H1 (cell line): ENCODE results near the gene PDK4. TPM values are rescaled to one million over a fixed set of nuclear protein-coding genes. Genes with fewer than 3 reads are reported as not detected.

ENCODE experiments used
- CTCF ChIA-PET: fragments of 300-600 bp; sonication (Branson Sonifier 250); formaldehyde crosslinking; loops from one replicate; lab custom pipeline; 2021; ENCODE audit not compliant: partially characterized antibody; lab: Charles Lee
- POLR2A ChIA-PET: fragments of 300-600 bp; sonication (Branson Sonifier 250); formaldehyde crosslinking; loops from one replicate; lab custom pipeline; 2021; ENCODE audit warnings: inconsistent platforms; ENCODE audit not compliant: partially characterized antibody; lab: Charles Lee
- DNase-seq, 2 experiments: peaks; one replicate each; pipeline versions ENCODE4 v3.0.0 to v3.0.0-alpha.2; 2010 to 2022; ENCODE audit warnings: low spot score in 2 of 2, low read depth in 1 of 2, mixed read lengths in 1 of 2
- FAIRE-seq: peaks from 2 replicates; lab custom pipeline; 2011; peaks lifted over from hg19 to GRCh38; lab: Jason Lieb, UNC
- H2AFZ ChIP-seq: 2 replicates; pipeline ENCODE4 v1.8.1; 2012; ENCODE audit warnings: low read length, inconsistent platforms
- H2AK5ac ChIP-seq: 2 replicates; pipeline ENCODE4 v1.6.1; 2013; ENCODE audit warnings: low read depth, low read length
- H2BK120ac ChIP-seq: replicated peaks from 2 replicates; pipeline ENCODE3; 2013; ENCODE audit warnings: low read depth, low read length, inconsistent platforms
- H2BK12ac ChIP-seq: 2 replicates; pipeline ENCODE4 v1.6.1; 2013; ENCODE audit warnings: low read depth, low read length
- H2BK15ac ChIP-seq: 2 replicates; pipeline ENCODE4 v1.6.1; 2013; ENCODE audit warnings: low read length
- H2BK20ac ChIP-seq: 2 replicates; pipeline ENCODE4 v1.6.1; 2013; ENCODE audit warnings: low read length
- H2BK5ac ChIP-seq: 2 replicates; pipeline ENCODE4 v1.6.1; 2013; ENCODE audit warnings: low read depth, low read length
- H3K14ac ChIP-seq: 2 replicates; pipeline ENCODE4 v1.6.1; 2013; ENCODE audit warnings: inconsistent platforms; ENCODE audit not compliant: insufficient read length
- H3K18ac ChIP-seq: 2 replicates; pipeline ENCODE4 v1.6.1; 2013; ENCODE audit warnings: low read length; ENCODE audit errors: extremely low read depth
- H3K23ac ChIP-seq: 2 replicates; pipeline ENCODE4 v1.6.1; 2013; ENCODE audit warnings: inconsistent platforms; ENCODE audit not compliant: insufficient read length
- H3K23me2 ChIP-seq: 2 replicates; pipeline ENCODE4 v1.6.1; 2013; ENCODE audit warnings: low read depth, low read length
- H3K27ac ChIP-seq: 2 replicates; pipeline ENCODE4 v1.6.1; 2011; ENCODE audit warnings: low read depth, low read length, inconsistent platforms
- H3K27me3 ChIP-seq, 4 experiments: replicated peaks in 1 of 4; 1 replicate in 1 of 4; 2 replicates in 3 of 4; pipeline versions ENCODE4 v1.6.1 to v1.8.1; 2011 to 2013; ENCODE audit warnings: low read length in 3 of 4, mild to moderate bottlenecking in 3 of 4, inconsistent platforms in 2 of 4, mixed read lengths in 2 of 4, moderate library complexity in 1 of 4; ENCODE audit not compliant: control insufficient read depth in 3 of 4, insufficient read depth in 3 of 4; ENCODE audit errors: extremely low read depth in 1 of 4
- H3K36me3 ChIP-seq, 4 experiments: 2 replicates each; pipeline versions ENCODE4 v1.6.1 to v1.8.1; 2011 to 2013; ENCODE audit warnings: mild to moderate bottlenecking in 4 of 4, low read length in 3 of 4, moderate library complexity in 2 of 4, control low read depth in 1 of 4, inconsistent platforms in 1 of 4; ENCODE audit not compliant: insufficient read depth in 4 of 4, control insufficient read depth in 2 of 4
- H3K4ac ChIP-seq: replicated peaks from 2 replicates; pipeline ENCODE3; 2013; ENCODE audit warnings: low read length, low read depth, mixed read lengths, inconsistent platforms; ENCODE audit not compliant: insufficient read length
- H3K4me1 ChIP-seq, 4 experiments: replicated peaks in 1 of 4; 1 replicate in 1 of 4; 2 replicates in 3 of 4; pipeline versions ENCODE4 v1.6.1 to v1.8.1; 2011 to 2013; ENCODE audit warnings: low read length in 3 of 4, inconsistent platforms in 2 of 4, mixed read lengths in 1 of 4; ENCODE audit not compliant: insufficient read depth in 4 of 4, control insufficient read depth in 3 of 4
- H3K4me2 ChIP-seq, 2 experiments: 2 replicates each; pipeline versions ENCODE4 v1.6.1 to v1.8.1; 2011 to 2013; ENCODE audit warnings: low read depth in 2 of 2, low read length in 2 of 2, control low read depth in 1 of 2, inconsistent platforms in 1 of 2, mild to moderate bottlenecking in 1 of 2; ENCODE audit not compliant: insufficient read depth in 1 of 2
- H3K4me3 ChIP-seq, 4 experiments: fragments of 200-600, 300-600 bp in 1 of 4; sonication (generic), shearing (Covaris generic), sonication (Bioruptor Twin) in 1 of 4; 2 replicates each; pipeline versions ENCODE4 v1.5.1 to v1.8.1; 2011 to 2016; ENCODE audit warnings: low read length in 4 of 4, low read depth in 3 of 4, control low read depth in 2 of 4, inconsistent platforms in 2 of 4, mild to moderate bottlenecking in 2 of 4, mixed read lengths in 1 of 4, moderate library complexity in 1 of 4; ENCODE audit not compliant: insufficient read depth in 2 of 4; ENCODE audit errors: extremely low read depth in 1 of 4
- H3K56ac ChIP-seq: replicated peaks from 2 replicates; pipeline ENCODE3; 2013; ENCODE audit warnings: low read depth, mild to moderate bottlenecking, mixed read lengths, low read length, inconsistent platforms; ENCODE audit not compliant: insufficient read length
- H3K79me1 ChIP-seq: 2 replicates; pipeline ENCODE4 v1.6.1; 2013; ENCODE audit warnings: low read depth, low read length, control low read depth
- H3K79me2 ChIP-seq, 2 experiments: 2 replicates each; pipeline versions ENCODE4 v1.6.1 to v1.8.1; 2012 to 2013; ENCODE audit warnings: low read length in 2 of 2, mild to moderate bottlenecking in 2 of 2, inconsistent platforms in 1 of 2; ENCODE audit not compliant: insufficient read depth in 2 of 2, control insufficient read depth in 1 of 2
- H3K9ac ChIP-seq, 4 experiments: replicated peaks in 1 of 4; 1 replicate in 1 of 4; 2 replicates in 3 of 4; pipeline versions ENCODE4 v1.6.1 to v1.8.1; 2011 to 2013; ENCODE audit warnings: low read depth in 3 of 4, low read length in 3 of 4, control low read depth in 2 of 4, mild to moderate bottlenecking in 2 of 4, moderate library complexity in 2 of 4, inconsistent platforms in 1 of 4; ENCODE audit errors: extremely low read depth in 1 of 4
- H3K9me3 ChIP-seq, 2 experiments: 2 replicates each; pipeline versions ENCODE4 v1.6.1 to v1.8.1; 2012 to 2013; ENCODE audit warnings: mild to moderate bottlenecking in 2 of 2, moderate library complexity in 2 of 2, control low read depth in 1 of 2, inconsistent platforms in 1 of 2, low read depth in 1 of 2, low read length in 1 of 2, mixed read lengths in 1 of 2; ENCODE audit not compliant: insufficient read depth in 2 of 2
- H4K20me1 ChIP-seq, 2 experiments: replicated peaks in 1 of 2; 2 replicates each; pipeline versions ENCODE3 to v1.8.1; 2011 to 2013; ENCODE audit warnings: inconsistent platforms in 2 of 2, low read length in 2 of 2, mild to moderate bottlenecking in 1 of 2; ENCODE audit not compliant: insufficient read depth in 2 of 2, control insufficient read depth in 1 of 2
- H4K5ac ChIP-seq: 2 replicates; pipeline ENCODE4 v1.6.1; 2013; ENCODE audit warnings: low read length, low read depth, mixed read lengths, inconsistent platforms; ENCODE audit not compliant: insufficient read length
- H4K8ac ChIP-seq: 2 replicates; pipeline ENCODE4 v1.8.0; 2013; ENCODE audit warnings: mild to moderate bottlenecking, moderate library complexity, low read length, inconsistent platforms; ENCODE audit not compliant: insufficient read depth; ENCODE audit errors: extremely low read depth
- H4K91ac ChIP-seq: replicated peaks from 2 replicates; pipeline ENCODE3; 2013; ENCODE audit warnings: low read length, mixed read lengths, inconsistent platforms; ENCODE audit not compliant: insufficient read length
- CTBP2 ChIP-seq: IDR thresholded peaks from 2 replicates; pipeline ENCODE4 v1.7.0; 2011; ENCODE audit warnings: borderline replicate concordance, mild to moderate bottlenecking, moderate library complexity, mixed read lengths, low read length; ENCODE audit not compliant: insufficient read depth, insufficient read length
- MAFK ChIP-seq: IDR thresholded peaks from 2 replicates; pipeline ENCODE4 v1.6.1; 2012; ENCODE audit warnings: low read depth, mild to moderate bottlenecking, improper control_type of control experiment, low read length
- PHF8 ChIP-seq: fragments of 200-600 bp; sonication (generic); conservative IDR thresholded peaks from 2 replicates; pipeline ENCODE4 v1.7.1; 2012; ENCODE audit warnings: low read depth, mild to moderate bottlenecking, inconsistent platforms, low read length, moderate library complexity
- WGBS, 2 experiments: shearing (Covaris generic) in 1 of 2; methylation state at CpG; one replicate each; pipeline versions ENCODE4 v1.1.6 to v1.1.7; 2013 to 2015; ENCODE audit warnings: low lambda C conversion rate in 2 of 2, mixed read lengths in 2 of 2, inconsistent platforms in 1 of 2, low coverage in 1 of 2, missing lambda C conversion rate in 1 of 2; ENCODE audit not compliant: insufficient replicate concordance in 2 of 2, insufficient coverage in 1 of 2, insufficient read length in 1 of 2; ENCODE audit errors: extremely low coverage in 1 of 2, missing lambda C conversion rate in 1 of 2; 5-methylcytosine and 5-hydroxymethylcytosine counted together
- polyA plus RNA-seq, 7 experiments: library from polyadenylated mRNA; depleted of rRNA in 3 of 7; stranded (reverse) in 5 of 7; unstranded in 2 of 7; fragments of >200 nt in 5 of 7; fragments of 200-250 nt in 2 of 7; gene quantifications; 1 replicate in 5 of 7; 2 replicates in 1 of 7; 4 replicates in 1 of 7; pipeline versions ENCODE4 v1.2.1 to v1.2.3, GENCODE V29; 2011 to 2013; ENCODE audit warnings: missing spikeins in 2 of 7, mixed read lengths in 2 of 7
- total RNA-seq: library from RNA; stranded (reverse); fragmentation: NEBNext Ultra II Directional; extraction: Animal tissue kit (Norgen Biotek cat#: 25700); gene quantifications from 2 replicates; pipeline ENCODE4 v1.2.1, GENCODE V29; 2021

Gene PDK4
- total and polyA plus RNA-seq, 2 of the 8 experiments (the other 6 are each of a cell fraction or from before 2014, with no cell fraction given): 0.26 TPM; not detected in 1

DNA sequence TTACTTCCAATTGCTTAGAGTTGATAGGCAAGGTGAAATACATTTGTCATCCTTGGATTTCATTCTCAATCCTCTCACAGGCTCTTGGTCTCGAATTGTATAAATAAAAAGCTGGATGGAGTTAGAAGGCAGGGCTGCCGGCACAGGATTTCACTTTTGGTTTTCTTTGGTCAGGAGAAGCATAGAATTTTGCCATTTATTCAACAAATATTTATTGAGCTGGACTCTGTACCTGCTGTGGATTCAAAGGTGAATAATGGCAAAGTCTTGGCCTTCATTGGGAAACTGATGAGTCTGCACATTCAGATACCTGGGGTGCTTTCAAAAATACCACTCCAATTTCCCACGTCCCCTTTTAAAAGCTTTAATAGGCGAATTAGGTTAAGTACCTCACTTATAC is 49.7 kb downstream of the PDK4 start:
- Histone ChIP-seq H2BK12ac (no peak overlapping the region), H3K23ac (no peak overlapping the region), H3K4me3 (no peak overlapping the region), H3K4me1 (no peaks in the 10 kb centered on the region), H2BK20ac (no peak overlapping the region), H3K56ac (no peak overlapping the region), H2AFZ (no peak overlapping the region), H2BK120ac (no peak overlapping the region), H2AK5ac (no peak overlapping the region), H4K91ac (no peak overlapping the region), H3K27me3 (no peaks in the 10 kb centered on the region), H3K4me2 (no peak overlapping the region), H3K79me1 (no peaks in the 10 kb centered on the region), H4K20me1 (no peaks in the 10 kb centered on the region), H3K9ac (no peak overlapping the region), H2BK5ac (no peak overlapping the region), H4K5ac (no peak overlapping the region), H3K18ac (no peak overlapping the region), H2BK15ac (no peak overlapping the region), H3K27ac (no peak overlapping the region), H3K9me3 (no peaks in the 10 kb centered on the region), H4K8ac (no peak overlapping the region), H3K79me2 (no peaks in the 10 kb centered on the region), H3K14ac (no peak overlapping the region), H3K23me2 (no peaks in the 10 kb centered on the region), H3K4ac (no peak overlapping the region), H3K36me3 (no peaks in the 10 kb centered on the region)
- no peak for DNase-seq
- CTCF ChIA-PET: interaction anchor here (0.7 to 15.7 kb wide), 8 partner anchors 10 to 143 kb away, joined by 3 to 187 read pairs (median 6); no protein-coding TSS in a partner anchor
- no peak for FAIRE-seq
- POLR2A ChIA-PET: no interaction called here
- peak; percentile 32; the same call in 1 of the 2 replicates for TF ChIP-seq MAFK
- no peak for TF ChIP-seq PHF8
- no peak for TF ChIP-seq CTBP2
- WGBS, 2 experiments: 84% methylated on average over 4 of the region's 4 CpGs; no CpG with 5 or more reads in 1 of the 2 experiments
